ENCODE results near the gene TRMT61A.

The TRMT61A gene

DNA sequence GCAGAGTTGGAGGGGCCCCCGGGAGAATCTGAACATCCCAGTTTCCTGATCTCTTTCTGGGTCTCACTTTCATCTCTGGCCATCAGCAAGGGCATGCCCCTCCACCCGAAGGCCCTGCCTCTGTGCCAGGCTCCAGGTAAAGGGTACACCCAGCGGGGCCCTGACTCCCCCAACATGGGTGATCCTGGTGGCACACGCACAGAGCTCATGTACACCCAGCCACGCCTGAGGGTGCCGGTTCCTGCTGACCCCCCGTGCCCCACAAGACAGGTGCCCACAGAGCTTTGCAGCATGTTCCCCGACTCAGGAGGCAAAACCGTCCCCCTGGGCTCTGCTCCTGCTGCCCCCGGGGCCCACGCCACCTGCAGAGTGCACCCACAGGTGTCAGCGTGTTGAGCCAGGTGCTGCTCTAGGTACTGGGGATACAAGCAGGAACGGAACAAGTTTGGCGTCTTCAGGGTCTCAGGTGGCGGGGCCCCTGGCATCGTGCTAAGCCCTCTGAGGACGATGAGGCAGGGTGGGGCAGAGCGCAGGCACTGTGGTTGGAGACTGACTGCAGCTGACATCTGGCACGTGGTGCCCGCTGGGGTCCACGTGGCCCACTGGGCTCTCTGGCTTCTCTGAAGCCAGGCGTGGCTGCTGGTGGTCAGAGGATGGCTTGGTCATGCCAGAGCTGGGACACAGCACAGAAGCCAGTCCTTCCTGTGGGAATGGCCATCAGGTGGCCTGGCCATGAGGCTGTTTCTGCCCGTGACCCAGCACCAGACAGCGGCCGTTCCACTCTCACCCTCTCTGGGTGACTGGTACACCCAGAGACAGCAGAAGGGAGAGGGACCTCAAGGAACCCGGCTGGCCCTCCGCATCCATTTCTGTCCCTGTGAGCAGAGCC lies 19.7 kb downstream of the TRMT61A start:
- DNase-seq, result no peak

DNA sequence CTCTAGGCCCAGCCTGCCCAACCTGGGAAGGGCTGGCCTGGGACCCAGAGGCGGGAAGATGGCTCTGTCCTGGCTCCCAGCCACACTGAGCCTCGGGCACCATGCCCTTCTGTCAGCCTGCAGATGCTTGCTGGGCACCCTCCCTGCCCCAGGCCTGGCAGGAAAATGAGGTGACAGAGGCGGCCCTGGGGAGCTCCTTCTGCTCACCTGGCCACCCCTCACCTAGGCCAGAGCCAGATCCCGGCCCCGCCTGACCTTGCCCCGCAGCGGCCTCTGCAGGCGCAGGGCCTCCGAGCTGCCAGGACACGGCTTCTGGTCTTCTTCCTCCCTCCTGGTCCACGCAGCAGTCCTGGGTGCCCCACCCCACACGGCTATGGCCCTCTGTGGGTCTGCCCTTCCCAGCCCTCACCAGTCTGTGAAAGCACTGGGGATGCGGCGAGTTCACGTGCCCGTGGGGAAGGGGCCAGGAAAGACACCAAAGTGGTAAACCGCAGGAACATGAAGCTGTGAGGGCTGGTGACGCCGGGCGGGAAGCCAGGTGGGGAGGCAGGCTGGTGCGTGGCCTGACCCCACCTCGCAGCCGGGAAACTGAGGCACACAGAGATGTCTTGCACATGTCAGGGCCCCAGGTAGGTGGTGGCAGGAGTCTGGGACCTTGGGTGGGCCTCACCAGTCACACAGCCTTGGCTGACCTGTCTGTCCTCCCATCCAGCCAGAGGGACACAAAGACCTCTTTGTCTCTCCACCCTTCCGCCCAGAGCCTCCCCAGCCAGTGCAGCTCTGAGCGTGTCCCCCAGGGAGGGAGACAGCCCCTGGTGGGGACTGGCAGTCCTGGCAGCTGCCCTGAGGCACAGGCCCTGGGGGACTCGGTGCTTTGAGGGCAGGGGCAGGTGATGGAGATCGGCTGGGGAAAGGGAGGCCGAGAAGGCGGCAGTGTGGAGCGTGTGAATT lies 20.6 kb downstream of the TRMT61A start:
- DNase-seq, result no peak

DNA sequence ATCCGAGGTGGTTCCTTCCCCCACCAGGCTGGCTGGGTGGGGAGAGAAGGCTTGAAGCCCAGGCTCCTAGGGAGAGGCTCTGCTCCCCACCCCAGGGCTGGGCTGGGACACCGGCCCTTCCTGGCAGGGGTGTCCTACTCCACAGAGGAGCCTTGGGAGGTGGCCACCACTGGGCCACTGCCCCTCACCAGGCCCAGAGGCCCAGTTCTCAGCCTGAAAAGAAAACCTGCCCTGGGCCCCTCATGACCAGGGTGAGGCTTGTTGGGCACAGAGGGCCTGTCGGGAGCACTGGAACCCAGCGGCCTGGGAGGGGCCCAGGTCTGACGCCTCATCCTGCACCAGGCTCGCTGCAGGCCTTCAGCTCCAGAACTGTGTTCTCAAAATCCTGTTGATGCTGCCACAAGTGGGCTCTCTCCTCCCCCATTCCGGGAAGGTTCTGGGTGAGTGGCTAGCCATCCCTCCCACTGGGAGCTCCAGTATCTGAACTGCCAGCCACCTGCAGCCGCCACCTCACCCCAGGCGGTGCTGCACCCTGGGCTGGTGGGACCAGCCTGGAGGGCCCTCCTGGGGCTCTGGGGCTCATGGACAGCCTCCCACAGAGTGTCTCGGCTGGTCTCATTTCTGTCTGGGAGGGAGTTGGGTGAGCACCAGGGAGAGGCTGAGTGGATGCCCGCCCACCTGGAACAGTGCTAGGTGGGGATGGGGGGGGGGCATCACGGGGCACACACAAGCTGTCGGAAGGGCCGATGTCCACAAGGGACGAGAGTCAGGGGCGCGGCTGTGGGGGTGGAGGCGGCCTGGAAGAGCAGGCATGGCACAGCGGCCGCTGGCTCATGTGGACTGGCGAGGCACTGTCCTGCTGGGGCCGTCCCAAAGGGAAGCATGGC lies 21.7 kb downstream of the TRMT61A start:
- no peak for DNase-seq

GRCh38 chr14:103551338-103551762 lies 22.4 kb downstream of the TRMT61A start:
- no peak for DNase-seq

GRCh38 chr14:103552011-103552845 lies 23.2 kb downstream of the TRMT61A start:
- DNase-seq, result no peak

GRCh38 chr14:103552846-103553210 lies 23.8 kb downstream of the TRMT61A start:
- DNase-seq, result no peak

GRCh38 chr14:103555559-103556337 lies 26.8 kb downstream of the TRMT61A start:
- DNase-seq, result no peak

DNA sequence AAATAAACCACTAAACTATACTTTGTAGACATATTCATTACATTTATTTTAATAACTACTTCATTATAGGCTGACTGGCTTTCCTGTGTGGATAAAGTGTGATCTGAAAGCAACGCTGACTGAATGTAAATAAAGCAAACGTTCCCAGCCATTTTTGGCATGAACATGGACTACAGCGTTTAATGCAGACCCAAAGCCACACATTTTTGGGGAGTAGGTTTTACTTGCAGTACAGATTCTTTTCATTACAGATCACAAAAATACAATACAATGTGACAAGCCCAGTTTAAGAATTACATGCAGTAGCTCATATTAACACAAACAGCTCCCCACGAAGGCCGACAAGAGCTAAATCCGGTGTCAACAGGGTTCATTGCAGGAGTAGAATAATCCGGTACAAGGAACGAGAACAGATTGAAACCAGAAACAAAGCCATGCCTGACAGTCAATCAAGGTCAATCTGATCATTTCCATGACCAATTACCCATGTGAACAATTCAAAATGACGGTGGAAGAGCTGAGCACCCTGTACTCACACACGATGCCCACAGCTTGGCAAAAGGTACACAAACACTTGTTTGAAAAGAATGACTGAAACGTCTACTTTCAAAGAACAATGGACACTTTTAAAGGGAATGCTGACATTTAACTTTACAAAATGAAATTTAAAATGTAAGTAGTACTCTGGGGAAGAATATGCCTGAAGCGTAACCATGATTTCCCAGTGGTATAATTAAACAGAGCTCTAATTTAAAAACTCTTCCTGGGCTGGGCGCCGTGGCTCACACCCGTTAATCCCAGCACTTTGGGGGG lies 28.2 kb downstream of the TRMT61A start:
- DNase-seq, result no peak

DNA sequence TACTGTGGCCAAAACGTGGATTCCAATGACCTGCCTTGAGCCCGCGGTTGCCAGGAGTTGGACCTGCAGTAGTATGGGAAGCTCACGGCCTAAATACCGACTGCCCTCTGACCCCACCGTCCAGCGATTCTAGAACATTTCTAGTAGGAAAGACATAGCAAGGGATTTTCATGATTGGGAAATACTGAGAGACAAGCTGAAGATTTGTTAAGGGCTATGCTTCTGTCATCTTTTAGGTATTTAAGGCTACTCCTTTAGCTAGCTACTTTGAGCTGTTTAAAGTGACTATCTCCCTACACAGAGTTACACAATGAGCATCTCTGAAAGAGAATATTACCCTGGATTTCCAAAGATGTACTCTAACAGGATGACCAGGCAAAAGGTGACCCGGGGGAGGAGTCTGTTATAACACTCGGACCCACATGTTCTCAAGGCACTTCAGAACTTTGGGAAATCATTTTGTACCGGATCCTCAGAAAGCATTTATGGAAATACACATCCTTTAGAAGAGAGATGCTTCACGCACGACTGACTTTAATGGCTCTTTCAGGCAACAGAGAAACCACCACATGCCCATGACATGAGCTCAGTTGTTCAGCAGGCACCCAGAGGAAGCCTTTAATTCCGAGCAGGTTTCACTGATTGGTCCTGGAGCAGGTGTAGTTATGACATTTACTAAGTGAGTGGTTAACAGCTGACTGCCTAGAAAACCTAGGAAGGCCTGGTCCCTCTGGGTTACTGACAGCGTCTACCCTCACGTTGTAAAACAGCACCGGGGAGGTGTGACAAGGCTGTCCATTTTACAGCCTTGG lies 29.3 kb downstream of the TRMT61A start:
- DNase-seq, result no peak

DNA sequence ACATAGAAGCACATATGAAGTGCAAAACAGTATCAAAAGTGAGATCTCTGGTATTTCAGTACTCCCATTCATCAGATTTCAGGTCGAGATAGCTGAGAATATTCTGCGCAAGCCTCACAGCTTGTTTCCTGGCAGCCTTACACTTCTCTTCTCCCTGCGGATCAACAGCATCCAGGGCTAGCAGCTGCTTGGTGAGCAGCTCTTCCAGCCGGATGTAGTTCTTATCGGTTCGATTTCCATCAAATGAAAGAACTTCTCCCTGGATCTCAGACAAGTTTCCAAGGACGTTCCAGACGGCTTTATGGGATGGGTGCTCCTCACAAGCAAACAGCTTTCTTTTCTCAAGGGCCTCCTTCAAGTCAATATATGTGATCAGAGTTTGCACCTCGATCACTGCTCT lies 30.8 kb downstream of the TRMT61A start:
- no peak for DNase-seq

GRCh38 chr14:103560691-103561090 lies 31.7 kb downstream of the TRMT61A start:
- peak in 1 of 3 donors; percentile 32 for DNase-seq

- DNase-seq, result peak; percentile 47 to 66 (median 50)
Observed at GRCh38 chr14:103561381-103562178, 32.6 kb downstream of the TRMT61A start.

GRCh38 chr14:103562179-103562428 lies 33.1 kb downstream of the TRMT61A start:
- peak; percentile 62 to 81 (median 67) for DNase-seq

GRCh38 chr14:103562429-103563225 lies 33.6 kb downstream of the TRMT61A start, which contains the start of the genes BAG5 and COA8:
BAG5 (minus strand) TSS chr14:103562657; CDS start chr14:103561164, 1,493 bp downstream.
COA8 (plus strand) TSS chr14:103562960; CDS start chr14:103563002, 42 bp downstream.
- DNase-seq, result peak; percentile 87 to 95 (median 91)

- no peak for DNase-seq
Observed at GRCh38 chr14:103563226-103563620, 34.2 kb downstream of the TRMT61A start.

GRCh38 chr14:103563844-103564505 lies 35.0 kb downstream of the TRMT61A start:
- no peak for DNase-seq

DNA sequence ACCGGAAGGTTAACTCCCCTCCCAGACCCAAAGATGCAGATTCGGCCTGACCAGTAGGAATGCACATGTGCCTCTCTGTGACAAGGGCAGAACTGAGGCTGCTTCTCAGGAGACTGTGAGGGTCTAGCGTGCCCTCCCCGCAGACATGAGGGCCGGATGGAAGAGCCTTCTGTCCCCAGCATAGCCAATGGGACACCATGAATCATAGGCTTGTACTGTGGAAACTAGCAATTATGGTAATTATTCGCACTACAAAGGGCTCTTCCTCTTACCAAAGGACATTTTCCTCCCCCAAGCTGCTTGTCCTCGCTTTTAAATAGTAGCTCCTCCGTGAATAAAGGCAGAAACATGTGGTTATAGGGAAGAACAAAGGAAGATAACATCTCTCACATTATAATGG lies 40.0 kb downstream of the TRMT61A start:
- no peak for DNase-seq
